ENCODE data around the gene ACAP3.
"Not testable (repeated sequence)": the region's sequence is repeated elsewhere in the genome, so short reads cannot be mapped to it uniquely, and the experiment has no call there.

The ACAP3 gene

DNA sequence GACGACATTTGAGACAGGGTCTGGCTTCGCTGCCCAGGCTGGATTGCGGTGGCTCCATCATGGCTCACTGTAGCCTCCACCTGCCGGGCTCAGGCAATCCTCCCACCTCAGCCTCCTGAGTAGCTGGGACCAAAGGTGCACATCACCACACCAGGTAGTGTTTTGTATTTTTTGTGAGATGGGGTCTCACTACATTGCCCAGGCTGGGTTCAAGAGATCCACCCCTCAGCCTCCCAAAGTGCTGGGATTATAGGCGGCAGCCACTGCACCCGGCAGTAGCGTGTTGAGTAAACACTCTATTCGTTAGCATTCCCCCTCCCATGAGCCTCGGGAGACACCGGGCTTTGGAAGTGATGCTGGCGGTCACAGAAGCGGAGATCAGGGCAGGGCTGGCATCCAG lies 54.4 kb downstream of the ACAP3 start:
- TF ChIP-seq, protein P1, sequence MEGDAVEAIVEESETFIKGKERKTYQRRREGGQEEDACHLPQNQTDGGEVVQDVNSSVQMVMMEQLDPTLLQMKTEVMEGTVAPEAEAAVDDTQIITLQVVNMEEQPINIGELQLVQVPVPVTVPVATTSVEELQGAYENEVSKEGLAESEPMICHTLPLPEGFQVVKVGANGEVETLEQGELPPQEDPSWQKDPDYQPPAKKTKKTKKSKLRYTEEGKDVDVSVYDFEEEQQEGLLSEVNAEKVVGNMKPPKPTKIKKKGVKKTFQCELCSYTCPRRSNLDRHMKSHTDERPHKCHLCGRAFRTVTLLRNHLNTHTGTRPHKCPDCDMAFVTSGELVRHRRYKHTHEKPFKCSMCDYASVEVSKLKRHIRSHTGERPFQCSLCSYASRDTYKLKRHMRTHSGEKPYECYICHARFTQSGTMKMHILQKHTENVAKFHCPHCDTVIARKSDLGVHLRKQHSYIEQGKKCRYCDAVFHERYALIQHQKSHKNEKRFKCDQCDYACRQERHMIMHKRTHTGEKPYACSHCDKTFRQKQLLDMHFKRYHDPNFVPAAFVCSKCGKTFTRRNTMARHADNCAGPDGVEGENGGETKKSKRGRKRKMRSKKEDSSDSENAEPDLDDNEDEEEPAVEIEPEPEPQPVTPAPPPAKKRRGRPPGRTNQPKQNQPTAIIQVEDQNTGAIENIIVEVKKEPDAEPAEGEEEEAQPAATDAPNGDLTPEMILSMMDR (conservative IDR thresholded peaks at IDR 0.05; ENCODE audit: control insufficient read depth, insufficient read depth, low read depth, low read length): no peak
- H3K4me3 ChIP-seq (ENCODE audit: control insufficient read depth, low read depth, low read length): no peak overlapping the region
- DNase-seq (ENCODE audit: low read depth): no peak

DNA sequence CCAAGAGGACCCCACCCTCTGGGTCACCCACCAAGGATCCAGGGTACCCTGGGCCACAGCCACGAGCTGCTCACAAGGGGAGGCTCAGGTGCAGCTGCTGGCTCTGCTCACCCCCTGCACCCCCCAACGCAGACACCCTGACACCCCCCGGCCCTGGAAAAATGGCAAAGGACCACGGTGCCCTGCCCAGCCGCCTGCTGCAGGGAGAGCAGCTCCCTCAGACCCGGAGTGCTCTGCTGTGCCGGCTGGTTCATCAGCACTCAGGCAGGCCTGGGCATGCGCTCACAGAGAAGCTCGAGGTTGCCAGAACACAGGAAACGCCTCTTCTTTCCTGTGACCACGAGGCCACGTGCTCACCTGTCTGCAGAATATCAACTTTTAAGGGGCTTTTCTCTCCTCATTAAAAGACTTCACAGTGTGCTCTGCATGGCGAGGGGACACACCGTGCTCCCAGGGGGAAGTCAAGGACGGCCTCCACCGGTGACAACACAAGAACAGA lies 56.9 kb downstream of the ACAP3 start:
- TF ChIP-seq, protein P1 (conservative IDR thresholded peaks at IDR 0.05; ENCODE audit: control insufficient read depth, insufficient read depth, low read depth, low read length): no peak
- no peak overlapping the region for H3K4me3 ChIP-seq (ENCODE audit: control insufficient read depth, low read depth, low read length)
- no peak for DNase-seq (ENCODE audit: low read depth)

DNA sequence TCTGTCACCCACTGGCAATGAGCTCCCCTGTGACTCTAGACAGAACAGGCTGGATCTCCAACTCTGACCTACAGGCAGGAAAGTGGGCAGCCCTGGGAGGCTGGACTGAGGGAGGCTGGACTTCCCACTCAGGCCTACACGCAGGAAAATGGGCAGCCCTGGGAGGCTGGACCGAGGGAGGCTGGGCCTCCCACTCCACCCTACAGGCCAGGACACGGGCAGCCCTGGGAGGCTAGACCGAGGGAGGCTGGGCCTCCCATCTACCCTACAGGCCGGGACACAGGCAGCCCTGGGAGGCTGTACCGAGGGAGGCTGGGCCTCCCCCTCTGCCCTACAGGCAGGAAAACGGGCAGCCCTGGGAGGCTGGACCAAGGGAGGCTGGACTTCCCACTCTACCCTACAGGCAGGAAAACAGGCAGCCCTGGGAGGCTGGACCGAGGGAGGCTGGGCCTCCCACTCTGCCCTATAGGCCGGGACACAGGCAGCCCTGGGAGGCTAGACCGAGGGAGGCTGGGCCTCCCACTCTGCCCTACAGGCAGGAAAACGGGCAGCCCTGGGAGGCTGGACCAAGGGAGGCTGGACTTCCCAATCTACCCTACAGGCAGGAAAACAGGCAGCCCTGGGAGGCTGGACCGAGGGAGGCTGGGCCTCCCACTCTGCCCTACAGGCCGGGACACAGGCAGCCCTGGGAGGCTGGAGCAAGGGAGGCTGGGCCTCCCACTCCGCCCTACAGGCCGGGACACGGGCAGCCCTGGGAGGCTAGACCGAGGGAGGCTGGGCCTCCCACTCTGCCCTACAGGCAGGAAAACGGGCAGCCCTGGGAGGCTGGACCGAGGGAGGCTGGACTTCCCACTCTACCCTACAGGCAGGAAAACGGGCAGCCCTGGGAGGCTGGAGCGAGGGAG lies 59.5 kb downstream of the ACAP3 start:
- not testable (repeated sequence) for DNase-seq (ENCODE audit: low read depth); H3K4me3 ChIP-seq (ENCODE audit: control insufficient read depth, low read depth, low read length)

DNA sequence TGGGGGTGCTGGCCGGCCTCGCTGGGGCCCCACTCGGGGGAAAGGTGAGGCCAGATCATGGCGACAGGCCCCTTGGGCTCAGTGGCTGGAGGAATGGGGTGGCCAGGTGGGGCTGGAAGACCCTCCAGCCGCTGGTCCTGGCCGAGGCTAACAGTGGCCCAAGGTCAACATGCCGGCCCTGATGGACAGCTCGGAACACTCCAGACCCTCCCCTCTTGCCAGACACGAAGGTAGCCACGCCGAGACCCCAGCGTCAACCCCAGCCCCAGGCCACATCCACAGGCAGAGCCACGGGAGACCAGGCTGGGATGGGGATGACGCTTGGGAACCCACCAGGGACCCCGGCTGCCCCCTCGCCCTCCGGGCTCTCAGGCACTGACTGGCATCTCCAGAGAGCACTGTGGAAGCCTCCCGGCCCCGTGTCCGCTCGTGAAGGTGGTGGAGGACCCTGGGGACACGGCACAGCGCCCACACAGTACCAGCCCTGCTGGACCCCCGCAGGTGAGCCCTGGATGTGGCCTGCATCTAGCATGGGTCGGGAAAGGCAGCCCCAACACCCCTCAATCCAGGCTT lies 60.3 kb downstream of the ACAP3 start:
- DNase-seq (ENCODE audit: low read depth): no peak
- TF ChIP-seq, protein P1 (conservative IDR thresholded peaks at IDR 0.05; ENCODE audit: control insufficient read depth, insufficient read depth, low read depth, low read length): no peak
- no peak overlapping the region for H3K4me3 ChIP-seq (ENCODE audit: control insufficient read depth, low read depth, low read length)

DNA sequence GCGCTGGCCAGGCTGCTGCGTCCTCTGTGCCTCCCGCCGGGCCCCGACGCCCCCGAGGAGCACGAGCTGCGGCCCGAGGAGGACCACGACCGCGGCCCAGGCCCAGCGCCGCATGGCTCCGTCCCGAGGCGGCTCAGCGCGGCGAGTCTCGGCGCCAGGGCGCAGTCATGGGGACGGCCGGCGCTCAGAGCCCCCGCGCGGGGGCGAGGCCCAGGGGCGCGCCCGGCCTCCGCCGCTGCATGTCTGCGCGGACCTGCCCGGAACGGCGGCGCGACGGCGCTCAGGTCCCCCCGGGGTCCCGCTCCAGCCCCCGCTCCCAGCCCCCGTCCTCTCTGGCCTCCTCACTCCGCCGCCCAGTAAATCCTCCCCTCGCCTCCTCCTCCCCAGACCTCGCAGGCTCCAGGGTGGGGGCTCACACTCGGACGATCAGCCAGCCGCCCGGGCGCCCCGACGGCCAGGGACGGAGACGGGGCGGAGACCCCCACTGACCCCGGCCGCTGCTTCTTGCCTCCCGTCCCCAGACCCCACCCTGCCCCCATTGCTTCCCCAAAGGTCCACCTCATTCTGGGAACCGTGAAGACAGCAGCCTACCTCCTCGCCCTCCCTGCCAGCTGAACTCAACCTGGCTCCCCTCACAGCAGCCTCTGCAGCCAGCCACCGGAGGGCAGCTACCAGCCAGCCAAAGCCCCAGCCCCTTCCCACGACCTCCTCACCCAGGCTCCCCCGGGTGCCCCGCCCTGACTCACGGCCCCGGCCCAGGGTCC lies 61.0 kb downstream of the ACAP3 start, which contains the start of gene C1QTNF12:
Gene C1QTNF12 (minus strand): TSS at position 146 of the 764 bp plus-strand sequence. CDS start 32 bp downstream, at position 114.
- DNase-seq (ENCODE audit: low read depth): no peak
- H3K4me3 ChIP-seq (ENCODE audit: control insufficient read depth, low read depth, low read length): no peak within 1 kb of the TSS
- TF ChIP-seq, protein P1 (conservative IDR thresholded peaks at IDR 0.05; ENCODE audit: control insufficient read depth, insufficient read depth, low read depth, low read length): no peak

DNA sequence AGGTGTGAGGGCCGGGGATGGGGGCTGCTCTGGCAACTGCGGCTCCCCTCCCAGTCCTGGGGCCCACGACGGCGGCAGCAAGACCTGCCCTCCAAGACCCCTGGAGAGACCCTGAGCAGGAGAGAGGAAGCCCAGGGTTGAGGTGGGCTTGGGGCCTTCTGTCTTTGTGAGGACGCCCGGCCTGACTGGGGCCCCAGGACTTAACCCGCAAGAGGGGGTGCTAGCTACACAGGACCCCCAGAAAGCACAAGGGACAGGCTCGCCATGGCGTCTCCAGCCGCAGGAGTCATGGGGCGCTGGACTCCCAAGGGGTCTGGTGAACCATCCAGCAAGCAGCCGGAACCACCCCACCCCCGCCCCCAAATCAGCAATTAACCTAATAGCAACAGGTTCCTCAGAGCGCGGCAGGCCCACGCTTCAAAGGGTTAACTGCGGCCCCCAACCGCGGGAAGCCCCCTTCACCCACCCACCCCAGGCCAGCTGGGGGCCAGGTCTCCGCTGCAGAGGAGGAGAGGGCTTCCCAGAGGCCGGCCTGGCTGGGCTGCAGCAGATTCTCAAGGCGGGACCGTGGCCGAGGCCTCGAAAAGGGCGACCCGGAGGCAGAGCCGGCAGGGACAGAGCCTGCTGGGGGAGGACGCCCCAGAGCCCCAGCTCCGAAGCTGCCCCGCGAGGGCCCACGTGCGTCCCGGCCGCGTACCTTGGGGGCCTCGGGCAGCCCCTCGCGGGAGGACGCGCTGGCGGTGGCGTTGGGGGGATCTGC lies 61.7 kb downstream of the ACAP3 start:
- no peak overlapping the region for H3K4me3 ChIP-seq (ENCODE audit: control insufficient read depth, low read depth, low read length)
- TF ChIP-seq, protein P1 (conservative IDR thresholded peaks at IDR 0.05; ENCODE audit: control insufficient read depth, insufficient read depth, low read depth, low read length): no peak
- DNase-seq (ENCODE audit: low read depth): no peak
